ENCODE results near the gene ARHGAP6. TPM values are rescaled to one million over a fixed set of nuclear protein-coding genes. Genes with fewer than 3 reads are reported as not detected.

Gene ARHGAP6
- polyA plus RNA-seq, 3 donors: 0.31 to 1.1 (median 0.40) TPM

DNA sequence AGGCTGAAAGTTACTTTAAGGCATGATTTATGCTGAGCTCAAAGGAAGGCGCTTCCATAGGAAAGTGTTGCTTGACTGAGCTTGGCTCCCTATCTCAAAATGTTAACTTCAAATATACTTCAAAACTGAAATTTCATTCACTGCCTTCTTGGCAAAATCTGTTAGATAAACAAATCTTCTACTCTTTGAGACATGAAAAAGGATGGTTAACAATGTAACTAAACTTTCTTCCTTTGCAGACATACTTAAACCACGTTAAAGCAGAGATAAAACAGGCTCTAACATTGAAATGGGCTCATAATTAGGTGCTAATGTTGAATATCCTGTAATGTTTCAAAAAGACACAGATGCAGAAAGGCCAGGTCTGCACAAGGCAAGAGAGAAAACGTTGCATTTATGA lies 262.1 kb downstream of the ARHGAP6 start:
- no peak for TF ChIP-seq CTCF (IDR thresholded peaks at IDR 0.05)
- Histone ChIP-seq H3K36me3 (replicated peaks in 1 of 2; ENCODE audit: control insufficient read depth in 1 of 2, insufficient read depth in 2 of 2, low read length in 2 of 2) (no peaks in the 10 kb centered on the region), H3K79me2 (ENCODE audit: insufficient read depth, low read length) (no peaks in the 10 kb centered on the region), H2AFZ (ENCODE audit: insufficient read depth, low read depth, low read length, poor library complexity, severe bottlenecking) (no peak overlapping the region), H3K27ac (ENCODE audit: low read depth in 1 of 2, low read length in 2 of 2) (no peak overlapping the region), H4K20me1 (ENCODE audit: insufficient read depth, low read length) (no peaks in the 10 kb centered on the region), H3K9ac (ENCODE audit: insufficient read depth, low read length, poor library complexity, severe bottlenecking) (no peak overlapping the region), H3K9me3 (replicated peaks in 1 of 2; ENCODE audit: control insufficient read depth in 1 of 2, insufficient read depth in 1 of 2, low read length in 2 of 2) (no peaks in the 10 kb centered on the region), H3K4me2 (replicated peaks; ENCODE audit: extremely low read depth, low read length, poor library complexity, severe bottlenecking) (no peak overlapping the region), H3K27me3 (ENCODE audit: control insufficient read depth in 2 of 2, insufficient read depth in 2 of 2, low read length in 2 of 2) (no peaks in the 10 kb centered on the region), H3K4me1 (ENCODE audit: control insufficient read depth in 1 of 2, insufficient read depth in 2 of 2, low read length in 2 of 2) (no peaks in the 10 kb centered on the region), H3K4me3 (replicated peaks in 1 of 3; ENCODE audit: low read depth in 2 of 3, low read length in 3 of 3) (no peak overlapping the region)
- no peak for DNase-seq
- no CpG with 5 or more reads among the region's 3 CpGs for WGBS (ENCODE audit: insufficient coverage)
- Mint-ChIP-seq H3K36me3 (no peaks in the 10 kb centered on the region), H3K27ac (no peak overlapping the region), H3K9me3 (peaks cover 0 to 1% (median 0%) of the 10 kb centered on the region in 7 donors), H3K4me3 (no peak overlapping the region), H3K27me3 (ENCODE audit: low read depth in 3 of 3) (no peaks in the 10 kb centered on the region), H3K4me1 (no peaks in the 10 kb centered on the region)
- intact Hi-C loops (cut with micrococcal nuclease): no loop called here

DNA sequence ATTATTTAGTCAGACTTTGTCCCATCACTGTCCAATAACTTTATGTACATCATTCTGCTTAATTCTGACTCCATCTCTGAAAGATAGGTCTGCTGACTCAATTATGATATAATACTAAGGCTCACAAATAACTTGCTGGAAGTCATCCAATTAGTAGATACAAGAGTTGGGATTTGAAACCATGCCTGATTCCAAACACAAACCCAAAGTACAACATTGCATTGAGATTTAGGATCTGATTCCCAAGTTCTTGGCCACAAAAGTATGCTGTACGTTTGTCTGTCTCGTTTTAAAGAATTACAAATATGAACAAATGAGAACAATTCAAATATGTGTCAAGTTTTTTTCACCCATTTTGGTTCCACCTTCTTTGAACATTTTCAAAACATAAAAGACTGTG lies 263.8 kb downstream of the ARHGAP6 start:
- H3K27me3 ChIP-seq (ENCODE audit: control insufficient read depth in 2 of 2, insufficient read depth in 2 of 2, low read length in 2 of 2): no peaks in the 10 kb centered on the region
- no peaks in the 10 kb centered on the region for H3K36me3 ChIP-seq (replicated peaks in 1 of 2; ENCODE audit: control insufficient read depth in 1 of 2, insufficient read depth in 2 of 2, low read length in 2 of 2)
- WGBS (ENCODE audit: insufficient coverage): no CpG with 5 or more reads among the region's 2 CpGs
- no peaks in the 10 kb centered on the region for H4K20me1 ChIP-seq (ENCODE audit: insufficient read depth, low read length)
- H3K27ac Mint-ChIP-seq: no peak overlapping the region
- no peak for DNase-seq
- H3K27ac ChIP-seq (ENCODE audit: low read depth in 1 of 2, low read length in 2 of 2): no peak overlapping the region
- H3K27me3 Mint-ChIP-seq (ENCODE audit: low read depth in 3 of 3): peaks cover 0 to 3% (median 0%) of the 10 kb centered on the region in 3 donors
- H3K9ac ChIP-seq (ENCODE audit: insufficient read depth, low read length, poor library complexity, severe bottlenecking): no peak overlapping the region
- H3K4me1 Mint-ChIP-seq: no peaks in the 10 kb centered on the region
- no peak for TF ChIP-seq CTCF (IDR thresholded peaks at IDR 0.05)
- no peak overlapping the region for H2AFZ ChIP-seq (ENCODE audit: insufficient read depth, low read depth, low read length, poor library complexity, severe bottlenecking)
- no peaks in the 10 kb centered on the region for H3K4me1 ChIP-seq (ENCODE audit: control insufficient read depth in 1 of 2, insufficient read depth in 2 of 2, low read length in 2 of 2)
- no peak overlapping the region for H3K4me3 Mint-ChIP-seq
- H3K9me3 Mint-ChIP-seq: peaks cover 0 to 1% (median 0%) of the 10 kb centered on the region in 7 donors
- no peaks in the 10 kb centered on the region for H3K36me3 Mint-ChIP-seq
- no peaks in the 10 kb centered on the region for H3K9me3 ChIP-seq (replicated peaks in 1 of 2; ENCODE audit: control insufficient read depth in 1 of 2, insufficient read depth in 1 of 2, low read length in 2 of 2)
- no peak overlapping the region for H3K4me3 ChIP-seq (replicated peaks in 1 of 3; ENCODE audit: low read depth in 2 of 3, low read length in 3 of 3)
- no peak overlapping the region for H3K4me2 ChIP-seq (replicated peaks; ENCODE audit: extremely low read depth, low read length, poor library complexity, severe bottlenecking)
- H3K79me2 ChIP-seq (ENCODE audit: insufficient read depth, low read length): no peaks in the 10 kb centered on the region
- intact Hi-C loops (cut with micrococcal nuclease): no loop called here
